SHP77 (cell line): ENCODE data around the gene METTL2A.
"Not testable (repeated sequence)": the region's sequence is repeated elsewhere in the genome, so short reads cannot be mapped to it uniquely, and the experiment has no call there.

ENCODE experiments used
- DNase-seq, 2 experiments: peaks; one replicate each; lab custom pipeline; 2025; lab: John Stamatoyannopoulos, UW

METTL2A gene

GRCh38 chr17:62471380-62471880 is 47.7 kb downstream of the METTL2A start:
- DNase-seq: not testable (repeated sequence)

GRCh38 chr17:62473030-62473982 is 49.6 kb downstream of the METTL2A start:
- DNase-seq: not testable (repeated sequence)

GRCh38 chr17:62477111-62477510 is 53.4 kb downstream of the METTL2A start:
- DNase-seq: not testable (repeated sequence)

- DNase-seq: not testable (repeated sequence)
Observed at GRCh38 chr17:62477718-62478408, 54.2 kb downstream of the METTL2A start.

- peak in 1 of 2 experiments; percentile 69 for DNase-seq
Observed at GRCh38 chr17:62478424-62478879, 54.8 kb downstream of the METTL2A start, which contains the start of gene TLK2. Gene TLK2, plus strand, starts transcription at chr17:62478825. Its CDS starts 2,301 bp downstream, at chr17:62481126.

GRCh38 chr17:62478880-62479638 is 55.4 kb downstream of the METTL2A start:
- DNase-seq: not testable (repeated sequence)

- DNase-seq: not testable (repeated sequence)
Observed at GRCh38 chr17:62479639-62480258, 56.1 kb downstream of the METTL2A start.

- DNase-seq: not testable (repeated sequence)
Observed at GRCh38 chr17:62482553-62482952, 58.9 kb downstream of the METTL2A start.

GRCh38 chr17:62490990-62491389 is 67.3 kb downstream of the METTL2A start:
- DNase-seq: not testable (repeated sequence)

GRCh38 chr17:62493049-62493655 is 69.5 kb downstream of the METTL2A start:
- not testable (repeated sequence) for DNase-seq

GRCh38 chr17:62494073-62494472 is 70.4 kb downstream of the METTL2A start:
- DNase-seq: not testable (repeated sequence)

- not testable (repeated sequence) for DNase-seq
Observed at GRCh38 chr17:62496344-62496743, 72.6 kb downstream of the METTL2A start.

- not testable (repeated sequence) for DNase-seq
Observed at GRCh38 chr17:62498796-62499195, 75.1 kb downstream of the METTL2A start.
